ENCODE results near the gene SERPINA6.

- TF ChIP-seq POLR2A (IDR thresholded peaks at IDR 0.05) (no peak), POLR2AphosphoS5 (IDR thresholded peaks at IDR 0.05; ENCODE audit: insufficient read depth in 1 of 2, low read depth in 1 of 2) (no peak)
- TF ChIP-seq, protein P1, sequence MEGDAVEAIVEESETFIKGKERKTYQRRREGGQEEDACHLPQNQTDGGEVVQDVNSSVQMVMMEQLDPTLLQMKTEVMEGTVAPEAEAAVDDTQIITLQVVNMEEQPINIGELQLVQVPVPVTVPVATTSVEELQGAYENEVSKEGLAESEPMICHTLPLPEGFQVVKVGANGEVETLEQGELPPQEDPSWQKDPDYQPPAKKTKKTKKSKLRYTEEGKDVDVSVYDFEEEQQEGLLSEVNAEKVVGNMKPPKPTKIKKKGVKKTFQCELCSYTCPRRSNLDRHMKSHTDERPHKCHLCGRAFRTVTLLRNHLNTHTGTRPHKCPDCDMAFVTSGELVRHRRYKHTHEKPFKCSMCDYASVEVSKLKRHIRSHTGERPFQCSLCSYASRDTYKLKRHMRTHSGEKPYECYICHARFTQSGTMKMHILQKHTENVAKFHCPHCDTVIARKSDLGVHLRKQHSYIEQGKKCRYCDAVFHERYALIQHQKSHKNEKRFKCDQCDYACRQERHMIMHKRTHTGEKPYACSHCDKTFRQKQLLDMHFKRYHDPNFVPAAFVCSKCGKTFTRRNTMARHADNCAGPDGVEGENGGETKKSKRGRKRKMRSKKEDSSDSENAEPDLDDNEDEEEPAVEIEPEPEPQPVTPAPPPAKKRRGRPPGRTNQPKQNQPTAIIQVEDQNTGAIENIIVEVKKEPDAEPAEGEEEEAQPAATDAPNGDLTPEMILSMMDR (IDR thresholded peaks at IDR 0.05), result no peak
Observed at GRCh38 chr14:94313991-94314655, 9.0 kb downstream of the SERPINA6 start.
